Subcutaneous abdominal adipose tissue (tissue), 5 donors: ENCODE results near the gene CELA2B.

Experiments
- H3K27ac ChIP-seq: one replicate; pipeline ENCODE4 v1.7.0; 2013; ENCODE audit warnings: low read depth, mild to moderate bottlenecking, inconsistent platforms, low read length, moderate library complexity
- H3K27me3 ChIP-seq, 5 donors: one replicate each; pipeline ENCODE4 v1.7.0; 2013; ENCODE audit warnings: low read length in 5 of 5, inconsistent platforms in 1 of 5; ENCODE audit not compliant: control insufficient read depth in 5 of 5, insufficient read depth in 4 of 5
- H3K36me3 ChIP-seq, 5 donors: one replicate each; pipeline ENCODE4 v1.7.0; 2013; ENCODE audit warnings: low read length in 5 of 5; ENCODE audit not compliant: control insufficient read depth in 5 of 5, insufficient read depth in 5 of 5
- H3K4me1 ChIP-seq, 5 donors: one replicate each; pipeline ENCODE4 v1.7.0; 2013; ENCODE audit warnings: low read length in 5 of 5, mild to moderate bottlenecking in 3 of 5, moderate library complexity in 1 of 5; ENCODE audit not compliant: control insufficient read depth in 5 of 5, insufficient read depth in 5 of 5
- H3K4me3 ChIP-seq, 5 donors: one replicate each; pipeline ENCODE4 v1.7.0; 2013; ENCODE audit warnings: low read length in 5 of 5, low read depth in 1 of 5
- H3K9ac ChIP-seq, 5 donors: one replicate each; pipeline ENCODE4 v1.7.0; 2013; ENCODE audit warnings: low read length in 5 of 5, mild to moderate bottlenecking in 4 of 5, moderate library complexity in 3 of 5
- H3K9me3 ChIP-seq, 5 donors: one replicate each; pipeline ENCODE4 v1.7.0; 2013; ENCODE audit warnings: low read length in 5 of 5; ENCODE audit not compliant: control insufficient read depth in 5 of 5
- donor health status: healthy.
- donor health status: healthy.
- donor health status: healthy.
- donor health status: healthy.
- donor health status: healthy.

The CELA2B gene

GRCh38 chr1:15493869-15494390 is 18.0 kb downstream of the CELA2B start:
- H3K4me1 ChIP-seq: no peaks in the 10 kb centered on the region
- no peaks in the 10 kb centered on the region for H3K27me3 ChIP-seq
- H3K36me3 ChIP-seq: peaks cover 0 to 41% (median 29%) of the 10 kb centered on the region in 5 donors
- H3K9ac ChIP-seq: no peak overlapping the region
- peaks cover 0 to 6% (median 0%) of the 10 kb centered on the region in 5 donors for H3K9me3 ChIP-seq
- no peak overlapping the region for H3K4me3 ChIP-seq
- no peak overlapping the region for H3K27ac ChIP-seq

DNA sequence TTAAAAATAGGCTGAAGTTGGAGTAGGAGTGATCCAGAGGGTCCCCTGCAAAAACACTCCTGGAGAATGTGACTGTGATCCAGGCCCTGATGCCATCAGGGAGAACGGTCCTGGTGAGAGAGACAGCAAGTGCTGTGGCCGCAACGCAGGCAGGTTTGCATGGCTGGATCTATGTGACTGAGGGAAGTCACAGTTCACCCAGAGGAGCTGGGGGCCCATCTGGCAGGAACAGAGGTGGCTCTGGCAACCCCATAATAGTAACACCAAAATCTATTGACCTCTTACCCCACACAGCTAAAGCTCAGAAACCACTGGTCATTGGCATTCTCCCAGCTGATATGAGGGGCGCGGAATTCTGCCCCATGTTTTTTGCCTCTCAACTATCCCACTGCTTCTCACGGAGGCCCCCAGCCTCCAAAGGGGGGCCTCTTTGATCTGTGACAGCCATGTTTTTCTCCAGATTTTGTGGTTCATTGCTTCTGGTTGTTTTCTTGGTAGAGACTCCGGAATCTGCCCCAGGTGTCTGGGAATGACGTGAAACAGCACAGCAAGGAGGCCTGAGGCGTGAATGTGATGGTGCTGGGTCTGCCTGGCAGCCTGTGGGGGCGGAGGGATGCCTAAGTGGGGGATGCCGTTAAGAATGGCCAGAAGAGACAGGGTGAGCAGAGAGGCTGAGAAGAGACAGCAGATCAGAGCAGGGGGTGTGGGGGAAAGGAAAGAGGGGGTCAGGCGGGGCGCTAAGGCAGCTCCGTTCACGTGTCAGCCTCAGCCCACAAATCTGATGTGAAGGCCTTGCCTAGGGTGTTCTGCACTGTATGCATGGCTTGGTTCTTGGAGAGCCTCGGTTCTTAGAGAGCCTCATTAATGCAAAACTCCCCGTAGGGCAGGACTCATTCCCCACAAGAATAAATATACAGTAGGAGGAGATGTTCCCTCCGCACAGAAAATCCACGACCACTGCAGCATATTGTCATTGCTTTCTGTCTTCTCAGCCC is 24.6 kb downstream of the CELA2B start:
- no peak overlapping the region for H3K9ac ChIP-seq
- H3K27ac ChIP-seq: no peak overlapping the region
- peaks cover 0 to 2% (median 0%) of the 10 kb centered on the region in 5 donors for H3K9me3 ChIP-seq
- no peak overlapping the region for H3K4me3 ChIP-seq
- H3K27me3 ChIP-seq: no peaks in the 10 kb centered on the region
- H3K36me3 ChIP-seq: peaks cover 3 to 46% (median 30%) of the 10 kb centered on the region in 5 donors
- no peaks in the 10 kb centered on the region for H3K4me1 ChIP-seq

DNA sequence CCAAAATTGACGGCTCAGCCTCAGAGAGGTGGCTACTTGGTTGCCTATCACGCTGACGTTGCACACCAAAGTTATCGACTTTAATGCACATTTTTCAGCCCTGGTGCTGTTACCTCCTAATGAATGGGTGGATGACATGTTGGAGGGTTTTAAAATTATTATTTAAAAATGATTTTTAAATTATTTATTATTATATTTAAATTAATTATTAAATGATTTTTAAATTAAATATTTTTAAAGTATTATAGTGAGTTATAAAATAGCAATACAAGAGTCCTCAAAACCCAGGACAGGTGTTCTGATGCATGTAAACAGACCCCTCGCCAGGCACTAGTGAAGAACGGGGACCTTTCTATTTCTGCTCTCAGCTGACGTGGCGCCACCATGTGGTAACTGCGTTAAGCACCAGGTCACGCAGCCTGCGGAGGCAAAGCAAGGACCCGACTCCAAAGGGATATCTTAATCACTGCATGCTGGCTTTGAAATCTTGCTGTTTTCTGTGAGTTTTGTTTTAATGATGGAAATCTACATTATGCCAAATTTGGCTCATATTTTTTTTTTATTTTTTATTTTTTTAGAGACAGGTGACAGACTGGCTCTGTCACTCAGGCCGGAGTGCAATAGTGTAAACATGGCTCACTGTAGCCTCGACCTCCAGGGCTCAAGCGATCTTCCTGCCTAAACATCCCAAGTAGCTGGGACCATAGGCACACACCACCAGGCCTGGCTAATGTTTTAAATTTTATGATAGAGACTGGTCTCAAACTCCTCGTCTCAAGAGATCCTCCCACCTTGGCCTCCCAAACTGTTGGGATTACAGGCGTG is 25.5 kb downstream of the CELA2B start:
- no peak overlapping the region for H3K27ac ChIP-seq
- no peak overlapping the region for H3K9ac ChIP-seq
- H3K9me3 ChIP-seq: peaks cover 0 to 2% (median 0%) of the 10 kb centered on the region in 5 donors

DNA sequence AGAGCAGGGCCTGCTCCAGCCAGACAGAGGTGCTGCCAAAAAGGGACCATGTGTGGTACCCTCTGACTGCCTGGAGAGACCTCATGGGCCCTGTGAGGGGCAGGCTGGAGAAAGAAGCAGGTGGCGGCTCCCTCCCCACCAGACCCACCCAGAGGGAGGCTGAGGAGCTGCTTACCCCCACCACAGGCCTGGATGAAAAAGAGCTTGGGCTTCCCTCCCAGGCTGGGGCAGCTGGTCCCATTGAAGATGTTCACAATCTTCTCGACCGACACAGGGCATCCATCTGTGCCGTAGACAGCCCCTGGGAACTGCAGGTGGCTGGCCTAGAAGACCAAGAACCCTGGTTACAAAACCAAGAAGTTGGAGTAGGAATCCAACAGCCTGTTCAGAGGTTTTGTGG is 28.5 kb downstream of the CELA2B start:
- Histone ChIP-seq H3K36me3 (peaks cover 2 to 67% (median 39%) of the 10 kb centered on the region in 5 donors), H3K9me3 (no peaks in the 10 kb centered on the region), H3K27ac (no peak overlapping the region), H3K4me1 (no peaks in the 10 kb centered on the region), H3K4me3 (no peak overlapping the region), H3K9ac (no peak overlapping the region), H3K27me3 (no peaks in the 10 kb centered on the region)

More for the DNA sequence above, 25.5 kb downstream of the CELA2B start:
- no peak overlapping the region for H3K4me3 ChIP-seq
- H3K27me3 ChIP-seq: no peaks in the 10 kb centered on the region
- H3K36me3 ChIP-seq: peaks cover 3 to 54% (median 35%) of the 10 kb centered on the region in 5 donors
- H3K4me1 ChIP-seq: no peaks in the 10 kb centered on the region

GRCh38 chr1:15506831-15507230 is 30.9 kb downstream of the CELA2B start:
- no peaks in the 10 kb centered on the region for H3K4me1 ChIP-seq
- no peaks in the 10 kb centered on the region for H3K9me3 ChIP-seq
- no peaks in the 10 kb centered on the region for H3K27me3 ChIP-seq
- peaks cover 0 to 60% (median 36%) of the 10 kb centered on the region in 5 donors for H3K36me3 ChIP-seq
- no peak overlapping the region for H3K27ac ChIP-seq
- no peak overlapping the region for H3K9ac ChIP-seq
- no peak overlapping the region for H3K4me3 ChIP-seq

GRCh38 chr1:15507278-15507677 is 31.4 kb downstream of the CELA2B start:
- Histone ChIP-seq H3K27ac (no peak overlapping the region), H3K9me3 (no peaks in the 10 kb centered on the region), H3K36me3 (peaks cover 0 to 60% (median 36%) of the 10 kb centered on the region in 5 donors), H3K9ac (no peak overlapping the region), H3K27me3 (no peaks in the 10 kb centered on the region), H3K4me1 (no peaks in the 10 kb centered on the region), H3K4me3 (no peak overlapping the region)

DNA sequence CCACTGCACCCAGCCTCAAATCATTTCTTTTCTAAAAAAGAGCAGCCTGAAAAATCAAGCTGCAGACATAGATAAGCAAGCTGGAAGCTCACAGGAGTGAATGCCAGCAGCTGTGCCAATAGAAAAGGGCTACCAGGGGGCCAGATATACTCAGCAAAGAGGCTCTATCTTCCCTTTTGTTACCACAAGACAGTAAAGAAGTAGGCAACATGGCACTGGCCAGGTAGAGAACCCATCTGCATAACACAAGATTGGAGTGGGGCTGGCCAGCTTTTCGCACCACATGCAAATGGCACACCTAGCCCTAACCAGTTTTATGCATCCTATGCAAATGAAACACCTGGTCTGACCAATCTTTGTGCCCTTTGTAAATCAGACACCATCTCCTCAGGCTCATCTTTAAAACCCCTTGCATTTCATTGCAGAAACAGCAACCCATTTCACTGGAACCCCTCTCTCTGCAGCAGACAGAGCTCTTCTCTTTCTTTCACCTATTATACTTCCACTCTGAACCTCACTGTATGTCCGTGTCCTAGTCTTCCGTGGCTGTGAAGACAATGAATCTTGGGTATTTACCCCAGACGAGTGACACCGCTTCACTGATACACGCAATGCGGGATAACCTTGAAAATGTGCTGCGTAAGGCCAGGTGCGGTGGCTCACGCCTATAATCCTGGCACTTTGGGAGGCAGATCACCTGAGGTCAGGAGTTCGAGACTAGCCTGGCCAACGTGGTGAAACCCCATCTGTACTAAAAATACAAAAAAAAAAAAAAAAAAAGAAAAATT is 33.0 kb downstream of the CELA2B start:
- no peaks in the 10 kb centered on the region for H3K27me3 ChIP-seq
- H3K36me3 ChIP-seq: peaks cover 0 to 56% (median 29%) of the 10 kb centered on the region in 5 donors
- H3K4me3 ChIP-seq: no peak overlapping the region
- H3K9me3 ChIP-seq: no peaks in the 10 kb centered on the region
- no peaks in the 10 kb centered on the region for H3K4me1 ChIP-seq
- H3K27ac ChIP-seq: no peak overlapping the region
- H3K9ac ChIP-seq: no peak overlapping the region

- no peak overlapping the region for H3K4me3 ChIP-seq
- H3K9ac ChIP-seq: no peak overlapping the region
- H3K36me3 ChIP-seq: peaks cover 0 to 56% (median 24%) of the 10 kb centered on the region in 5 donors
- no peaks in the 10 kb centered on the region for H3K4me1 ChIP-seq
- H3K9me3 ChIP-seq: no peaks in the 10 kb centered on the region
- H3K27me3 ChIP-seq: no peaks in the 10 kb centered on the region
- H3K27ac ChIP-seq: no peak overlapping the region
These were observed 33.7 kb downstream of the CELA2B start for GRCh38 chr1:15509586-15509985.

- no peaks in the 10 kb centered on the region for H3K9me3 ChIP-seq
- no peak overlapping the region for H3K4me3 ChIP-seq
- H3K4me1 ChIP-seq: peaks cover 0 to 5% (median 0%) of the 10 kb centered on the region in 5 donors
- peaks cover 0 to 44% (median 13%) of the 10 kb centered on the region in 5 donors for H3K36me3 ChIP-seq
- H3K27me3 ChIP-seq: no peaks in the 10 kb centered on the region
- no peak overlapping the region for H3K9ac ChIP-seq
- no peak overlapping the region for H3K27ac ChIP-seq
These were observed 34.9 kb downstream of the CELA2B start for GRCh38 chr1:15510611-15511405.
